H7 (cell line): ENCODE results near the gene AS3MT. TPM values are rescaled to one million over a fixed set of nuclear protein-coding genes. Genes with fewer than 3 reads are reported as not detected.

Experiments
- DNase-seq: peaks from one replicate; pipeline ENCODE4 v3.0.0; 2012
- H3K27me3 ChIP-seq: 2 replicates; pipeline ENCODE4 v1.6.0; 2011; ENCODE audit warnings: mild to moderate bottlenecking, low read length; ENCODE audit not compliant: control insufficient read depth, insufficient read depth
- H3K36me3 ChIP-seq: replicated peaks from 2 replicates; pipeline ENCODE4 v1.5.1; 2011; ENCODE audit warnings: low read length; ENCODE audit not compliant: control insufficient read depth, insufficient read depth
- H3K4me3 ChIP-seq: 2 replicates; pipeline ENCODE4 v1.5.1; 2011; ENCODE audit warnings: low read depth, mild to moderate bottlenecking, control low read depth, low read length, moderate library complexity; ENCODE audit not compliant: insufficient read depth
- total RNA-seq: library from RNA; depleted of rRNA; stranded (reverse); fragments of >200 nt; shearing (Covaris generic); gene quantifications from 2 replicates; pipeline ENCODE4 v1.2.3, GENCODE V29; 2014; rRNA removed

AS3MT gene
- total RNA-seq, 1 experiment from 2014 or later: 10.7 TPM

GRCh38 chr10:102949916-102950315 lies 80.6 kb downstream of the AS3MT start:
- DNase-seq: no peak
- H3K4me3 ChIP-seq: no peak overlapping the region
- H3K36me3 ChIP-seq: no peaks in the 10 kb centered on the region
- no peaks in the 10 kb centered on the region for H3K27me3 ChIP-seq

GRCh38 chr10:102951316-102951715 lies 82.0 kb downstream of the AS3MT start:
- Histone ChIP-seq H3K4me3 (no peak overlapping the region), H3K36me3 (no peaks in the 10 kb centered on the region)
- no peak for DNase-seq

More at GRCh38 chr10:102951316-102951715, 82.0 kb downstream of the AS3MT start:
- no peaks in the 10 kb centered on the region for H3K27me3 ChIP-seq

Other genes starting within 250 kb of the AS3MT start
- gene TRIM8, start 225.0 kb upstream of the AS3MT start, total RNA-seq: 43.5 and 46.4 TPM in 2 replicates
- 7.5 and 8.1 TPM in 2 replicates for gene ARL3, start 155.1 kb upstream of the AS3MT start, total RNA-seq
- 10.9 and 11.6 TPM in 2 replicates for gene SFXN2, start 154.8 kb upstream of the AS3MT start, total RNA-seq
- gene WBP1L, start 125.5 kb upstream of the AS3MT start, total RNA-seq: 13.9 and 16.9 TPM in 2 replicates
- not detected in 2 replicates for gene CYP17A1, start 32.1 kb upstream of the AS3MT start, total RNA-seq
- gene BORCS7, start 15.2 kb upstream of the AS3MT start, total RNA-seq: 3.0 and 3.3 TPM in 2 replicates
- gene CNNM2, start 48.8 kb downstream of the AS3MT start, total RNA-seq: 4.5 and 8.4 TPM in 2 replicates